ENCODE measurements around the gene MYO18B.

MYO18B gene

DNA sequence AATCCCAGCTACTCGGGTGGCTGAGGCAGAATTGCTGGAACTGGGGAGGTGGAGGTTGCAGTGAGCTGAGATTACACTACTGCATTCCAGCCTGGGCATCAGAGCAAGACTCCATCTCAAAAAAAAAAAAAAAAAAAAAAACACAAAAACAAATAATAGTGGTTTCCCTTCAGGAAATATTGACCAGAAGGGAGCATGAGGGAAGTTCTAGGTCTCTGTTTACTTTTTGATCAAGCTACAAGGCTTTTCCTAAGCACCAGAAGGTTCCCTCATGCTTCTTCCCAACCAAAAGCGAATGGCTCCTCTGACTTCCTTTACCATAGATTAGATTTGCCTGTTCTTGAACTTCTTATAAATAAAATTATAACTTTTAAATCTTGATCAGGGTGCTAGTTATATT, 18.3 kb downstream of the MYO18B start:
- H3K79me2 ChIP-seq (ENCODE audit: low read length) = peaks cover 57% of the 10 kb centered on the region
- no peaks in the 10 kb centered on the region for H3K27me3 ChIP-seq (ENCODE audit: low read depth, low read length)
- H3K4me3 ChIP-seq (ENCODE audit: low read length) = no peak overlapping the region
- H3K36me3 ChIP-seq (replicated peaks; ENCODE audit: low read depth, low read length) = peaks cover 64% of the 10 kb centered on the region
- H3K4me1 ChIP-seq (ENCODE audit: low read length) = peaks cover 5% of the 10 kb centered on the region; the same call in 1 of the 2 replicates
- H3K9ac ChIP-seq (ENCODE audit: low read length) = no peak overlapping the region
- TF ChIP-seq, protein P1, sequence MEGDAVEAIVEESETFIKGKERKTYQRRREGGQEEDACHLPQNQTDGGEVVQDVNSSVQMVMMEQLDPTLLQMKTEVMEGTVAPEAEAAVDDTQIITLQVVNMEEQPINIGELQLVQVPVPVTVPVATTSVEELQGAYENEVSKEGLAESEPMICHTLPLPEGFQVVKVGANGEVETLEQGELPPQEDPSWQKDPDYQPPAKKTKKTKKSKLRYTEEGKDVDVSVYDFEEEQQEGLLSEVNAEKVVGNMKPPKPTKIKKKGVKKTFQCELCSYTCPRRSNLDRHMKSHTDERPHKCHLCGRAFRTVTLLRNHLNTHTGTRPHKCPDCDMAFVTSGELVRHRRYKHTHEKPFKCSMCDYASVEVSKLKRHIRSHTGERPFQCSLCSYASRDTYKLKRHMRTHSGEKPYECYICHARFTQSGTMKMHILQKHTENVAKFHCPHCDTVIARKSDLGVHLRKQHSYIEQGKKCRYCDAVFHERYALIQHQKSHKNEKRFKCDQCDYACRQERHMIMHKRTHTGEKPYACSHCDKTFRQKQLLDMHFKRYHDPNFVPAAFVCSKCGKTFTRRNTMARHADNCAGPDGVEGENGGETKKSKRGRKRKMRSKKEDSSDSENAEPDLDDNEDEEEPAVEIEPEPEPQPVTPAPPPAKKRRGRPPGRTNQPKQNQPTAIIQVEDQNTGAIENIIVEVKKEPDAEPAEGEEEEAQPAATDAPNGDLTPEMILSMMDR (IDR thresholded peaks at IDR 0.05; ENCODE audit: low read depth, low read length) = no peak
- no peak for TF ChIP-seq EZH2phosphoT487 (IDR thresholded peaks at IDR 0.05; ENCODE audit: low read depth)
- no peak overlapping the region for H3K4me2 ChIP-seq (ENCODE audit: low read length)
- H3K27ac ChIP-seq (ENCODE audit: low read length) = no peak overlapping the region
- no peak overlapping the region for H2AFZ ChIP-seq (ENCODE audit: low read depth, low read length)
- peaks cover 38% of the 10 kb centered on the region for H4K20me1 ChIP-seq (ENCODE audit: insufficient read depth, low read length)
- H3K9me3 ChIP-seq (ENCODE audit: insufficient read depth, low read length) = no peaks in the 10 kb centered on the region

DNA sequence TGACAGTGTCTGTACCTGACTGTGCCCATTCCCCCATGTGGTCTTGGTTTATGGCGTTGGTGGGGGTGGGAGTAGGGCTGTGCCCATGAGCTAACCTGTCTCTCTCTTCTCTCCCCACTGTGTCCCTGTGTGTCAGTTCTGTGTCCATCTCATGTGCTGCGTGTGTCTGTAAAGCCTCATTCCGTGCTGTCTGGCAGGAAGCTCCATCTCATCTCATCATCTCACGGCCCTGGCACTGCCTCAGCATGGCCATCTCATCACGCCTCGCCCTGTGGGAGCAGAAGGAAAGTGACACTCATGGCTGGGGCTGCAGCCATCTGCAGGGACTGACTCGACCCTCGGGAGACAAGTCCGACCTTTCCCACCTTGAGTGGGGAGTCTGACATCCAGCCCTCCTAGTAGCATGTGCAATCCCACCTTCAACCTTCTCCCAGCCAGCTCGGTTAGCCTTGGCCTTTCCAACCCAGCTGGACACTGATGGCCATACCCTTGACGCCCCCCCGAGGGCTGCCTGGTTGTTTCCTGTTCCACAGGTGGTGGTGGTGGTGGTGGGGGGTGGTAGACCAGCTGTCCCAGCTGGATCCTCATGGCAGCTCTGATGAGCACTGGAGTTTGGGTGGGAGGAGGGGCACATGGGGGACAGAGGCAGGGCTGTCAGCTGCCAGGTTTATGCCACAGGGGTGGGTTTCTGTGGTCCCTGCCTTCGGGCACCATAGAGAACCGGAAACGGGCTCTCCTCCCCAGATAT, 19.0 kb downstream of the MYO18B start:
- peaks cover 49% of the 10 kb centered on the region for H3K79me2 ChIP-seq (ENCODE audit: low read length)
- no peak overlapping the region for H3K9ac ChIP-seq (ENCODE audit: low read length)
- TF ChIP-seq, protein P1 (IDR thresholded peaks at IDR 0.05; ENCODE audit: low read depth, low read length) = no peak
- TF ChIP-seq EZH2phosphoT487 (IDR thresholded peaks at IDR 0.05; ENCODE audit: low read depth) = no peak
- no peak overlapping the region for H2AFZ ChIP-seq (ENCODE audit: low read depth, low read length)
- H3K27me3 ChIP-seq (ENCODE audit: low read depth, low read length) = no peaks in the 10 kb centered on the region
- no peak overlapping the region for H3K4me3 ChIP-seq (ENCODE audit: low read length)
- peaks cover 38% of the 10 kb centered on the region for H4K20me1 ChIP-seq (ENCODE audit: insufficient read depth, low read length)
- peaks cover 67% of the 10 kb centered on the region for H3K36me3 ChIP-seq (replicated peaks; ENCODE audit: low read depth, low read length)
- peaks cover 5% of the 10 kb centered on the region; the same call in 1 of the 2 replicates for H3K9me3 ChIP-seq (ENCODE audit: insufficient read depth, low read length)
- H3K4me1 ChIP-seq (ENCODE audit: low read length) = peaks cover 5% of the 10 kb centered on the region; the same call in 1 of the 2 replicates
- no peak overlapping the region for H3K27ac ChIP-seq (ENCODE audit: low read length)
- no peak overlapping the region for H3K4me2 ChIP-seq (ENCODE audit: low read length)

DNA sequence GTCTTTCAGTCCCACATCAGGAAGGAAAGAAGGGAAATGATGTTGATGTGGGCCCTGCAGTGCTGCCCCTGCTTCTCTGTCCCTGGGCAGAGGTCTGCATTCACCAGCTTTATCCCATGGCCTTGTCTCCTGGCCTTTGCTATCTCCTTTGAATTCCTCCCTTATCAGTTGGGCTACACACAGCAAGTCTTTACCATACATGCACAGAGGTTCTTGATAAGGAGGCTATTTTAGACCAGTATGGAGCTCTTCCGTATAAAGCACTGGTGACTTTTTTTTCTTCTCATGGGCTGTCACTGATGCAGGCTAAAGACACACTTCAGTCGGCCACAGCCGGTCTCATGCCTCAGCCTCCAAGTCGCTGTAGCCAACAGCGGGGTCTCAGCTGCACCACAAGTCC, 20.2 kb downstream of the MYO18B start:
- Histone ChIP-seq H3K4me2 (ENCODE audit: low read length) (no peak overlapping the region), H3K9me3 (ENCODE audit: insufficient read depth, low read length) (peaks cover 12% of the 10 kb centered on the region; the same call in 1 of the 2 replicates), H3K36me3 (replicated peaks; ENCODE audit: low read depth, low read length) (peaks cover 70% of the 10 kb centered on the region), H3K9ac (ENCODE audit: low read length) (no peak overlapping the region), H3K4me3 (ENCODE audit: low read length) (no peak overlapping the region), H4K20me1 (ENCODE audit: insufficient read depth, low read length) (peaks cover 31% of the 10 kb centered on the region), H2AFZ (ENCODE audit: low read depth, low read length) (no peak overlapping the region), H3K4me1 (ENCODE audit: low read length) (peaks cover 5% of the 10 kb centered on the region; the same call in 1 of the 2 replicates), H3K27me3 (ENCODE audit: low read depth, low read length) (no peaks in the 10 kb centered on the region), H3K27ac (ENCODE audit: low read length) (no peak overlapping the region), H3K79me2 (ENCODE audit: low read length) (peaks cover 38% of the 10 kb centered on the region)
- TF ChIP-seq EZH2phosphoT487 (IDR thresholded peaks at IDR 0.05; ENCODE audit: low read depth) = no peak
- TF ChIP-seq, protein P1 (IDR thresholded peaks at IDR 0.05; ENCODE audit: low read depth, low read length) = no peak

DNA sequence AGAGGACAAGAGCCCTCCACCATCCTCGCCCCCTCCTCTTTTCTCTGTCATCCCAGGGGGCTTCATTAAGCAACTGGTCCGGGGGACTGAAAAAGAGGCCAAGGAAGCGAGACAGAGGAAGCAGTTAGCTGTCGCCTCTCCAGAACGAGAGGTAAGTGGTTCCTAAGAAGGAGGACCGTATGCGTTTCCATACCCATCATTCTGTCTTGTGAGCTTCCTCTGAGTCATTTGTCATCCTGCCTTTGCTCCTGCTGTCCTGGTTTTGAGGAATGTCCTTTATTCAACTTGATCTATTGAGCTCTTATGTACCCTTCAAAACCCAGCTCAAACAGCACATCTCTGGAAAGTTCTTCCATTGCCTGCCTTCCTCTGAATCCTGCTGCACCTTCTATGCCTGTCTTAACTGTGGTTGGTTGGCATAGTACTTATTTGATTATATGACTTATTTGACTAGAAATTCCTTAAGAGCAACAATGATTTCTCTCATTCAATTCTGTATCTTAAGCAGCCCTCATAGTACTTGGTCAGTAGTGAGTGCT, 21.3 kb downstream of the MYO18B start:
- H3K9ac ChIP-seq (ENCODE audit: low read length) = no peak overlapping the region
- H3K79me2 ChIP-seq (ENCODE audit: low read length) = peaks cover 27% of the 10 kb centered on the region
- H2AFZ ChIP-seq (ENCODE audit: low read depth, low read length) = no peak overlapping the region
- H3K27me3 ChIP-seq (ENCODE audit: low read depth, low read length) = no peaks in the 10 kb centered on the region
- no peak overlapping the region for H3K4me3 ChIP-seq (ENCODE audit: low read length)
- H4K20me1 ChIP-seq (ENCODE audit: insufficient read depth, low read length) = peaks cover 23% of the 10 kb centered on the region
- peaks cover 8% of the 10 kb centered on the region for H3K4me1 ChIP-seq (ENCODE audit: low read length)
- H3K36me3 ChIP-seq (replicated peaks; ENCODE audit: low read depth, low read length) = peaks cover 76% of the 10 kb centered on the region
- no peak overlapping the region for H3K27ac ChIP-seq (ENCODE audit: low read length)
- no peak overlapping the region for H3K4me2 ChIP-seq (ENCODE audit: low read length)
- peaks cover 12% of the 10 kb centered on the region; the same call in 1 of the 2 replicates for H3K9me3 ChIP-seq (ENCODE audit: insufficient read depth, low read length)
- TF ChIP-seq, protein P1 (IDR thresholded peaks at IDR 0.05; ENCODE audit: low read depth, low read length) = no peak
- TF ChIP-seq EZH2phosphoT487 (IDR thresholded peaks at IDR 0.05; ENCODE audit: low read depth) = no peak
